Body of pancreas (tissue), 4 donors: Measurements from ENCODE around the gene AMPD3. TPM values are rescaled to one million over a fixed set of nuclear protein-coding genes. Genes with fewer than 3 reads are reported as not detected.

Experiments
- ATAC-seq: fragments of 150-250 bp; one replicate; pipeline ENCODE4 v1.9.1; 2016
- DNase-seq, 4 donors: peaks; one replicate each; pipeline ENCODE4 v3.0.0-alpha.2; 2019
- H3K27ac ChIP-seq, 4 donors: fragments of 200-600 bp; sonication (generic); 1 replicate in 3 of 4; 2 replicates in 1 of 4; pipeline versions ENCODE4 v1.5.1 to v1.6.1; 2016 to 2019; ENCODE audit warnings: mild to moderate bottlenecking in 1 of 4, mixed read lengths in 1 of 4, moderate library complexity in 1 of 4
- H3K27me3 ChIP-seq, 2 donors: fragments of 200-600 bp; sonication (generic); one replicate each; pipeline ENCODE4 v1.6.0; 2016; ENCODE audit warnings: mild to moderate bottlenecking in 1 of 2
- H3K36me3 ChIP-seq, 2 donors: fragments of 200-600 bp; sonication (generic); replicated peaks in 1 of 2; 2 replicates each; pipeline ENCODE4 v1.5.1; 2016; ENCODE audit warnings: low read depth in 2 of 2; ENCODE audit not compliant: insufficient read depth in 1 of 2
- H3K4me1 ChIP-seq: fragments of 200-600 bp; sonication (generic); one replicate; pipeline ENCODE4 v1.6.0; 2016
- H3K4me3 ChIP-seq, 2 donors: fragments of 200-600 bp; sonication (generic); 1 replicate in 1 of 2; 2 replicates in 1 of 2; pipeline ENCODE4 v1.5.1; 2016 to 2019
- H3K9me3 ChIP-seq, 3 donors: fragments of 200-600 bp; sonication (generic); 1 replicate in 2 of 3; 2 replicates in 1 of 3; pipeline ENCODE4 v1.5.1; 2016
- POLR2A ChIP-seq, 3 donors: fragments of 450-650 bp; IDR thresholded peaks; one replicate each; pipeline ENCODE4 v1.6.1; 2016; ENCODE audit warnings: antibody characterized with exemption in 3 of 3, mild to moderate bottlenecking in 2 of 3
- WGBS, 2 donors: methylation state at CpG; one replicate each; pipeline ENCODE4 v1.1.5; 2017; 5-methylcytosine and 5-hydroxymethylcytosine counted together
- intact Hi-C: fragments of 100-400 bp; cut with DNase I; formaldehyde crosslinking; loops from one replicate; pipeline ENCODE4 v1.15.1; 2023
- total RNA-seq, 2 donors: library from RNA; depleted of rRNA; stranded (reverse); fragments of >200 nt; gene quantifications; one replicate each; pipeline ENCODE4 v1.1.0, GENCODE V29; 2016
- TF ChIP-seq, protein P1 (sequence below), 7 experiments: fragments of 450-650 bp in 4 of 7; fragments of 200-600 bp in 3 of 7; sonication (generic) in 3 of 7; IDR thresholded peaks; one replicate each; pipeline ENCODE4 v1.5.1; 2016 to 2019; ENCODE audit warnings: antibody characterized with exemption in 7 of 7

The AMPD3 gene
- total RNA-seq, 2 donors from 2014 or later, result 3.6 to 9.9 TPM

DNA sequence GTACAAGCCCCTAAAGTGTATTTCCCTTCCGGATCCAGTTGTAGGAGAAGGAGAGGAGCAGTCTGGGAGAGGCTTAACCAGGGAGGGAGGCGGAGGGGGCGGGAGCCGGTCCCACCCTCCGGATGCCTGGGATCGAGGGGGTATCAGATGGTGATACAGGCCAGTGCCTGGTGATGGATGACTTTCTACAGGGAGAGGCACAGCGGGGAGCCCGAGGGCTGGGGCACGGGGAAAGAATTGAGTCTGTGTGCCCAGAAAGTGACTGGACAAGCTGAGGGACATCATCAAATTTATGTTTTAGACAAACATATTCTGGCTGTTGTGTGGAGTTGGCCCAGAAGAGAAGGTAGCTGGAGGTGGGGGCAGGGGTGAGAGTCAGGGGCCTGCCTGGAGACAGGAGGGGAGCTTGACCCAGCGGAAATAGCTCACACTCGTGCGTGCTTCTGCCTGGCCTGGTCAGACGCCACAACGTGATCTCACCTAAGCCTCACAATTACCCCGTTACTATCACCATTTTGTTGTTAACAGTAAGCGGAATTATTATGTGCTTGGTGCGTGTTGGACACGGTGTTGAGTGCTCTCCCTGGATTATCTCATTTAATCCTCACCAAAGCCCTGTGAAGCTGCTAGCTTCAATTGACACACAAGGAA lies 42.4 kb downstream of the AMPD3 start:
- H3K27ac ChIP-seq, result no peak overlapping the region
- DNase-seq, result no peak
- no peak for ATAC-seq
- 88 to 89% methylated on average over 18 of the region's 18 CpGs for WGBS, 2 donors
- H3K4me1 ChIP-seq, result no peaks in the 10 kb centered on the region
- intact Hi-C loops, result no loop called here
- no peak overlapping the region for H3K4me3 ChIP-seq
- H3K9me3 ChIP-seq, result no peaks in the 10 kb centered on the region
- H3K27me3 ChIP-seq, result no peaks in the 10 kb centered on the region
- H3K36me3 ChIP-seq, result peaks cover 0 to 6% of the 10 kb centered on the region in 2 donors
- TF ChIP-seq, protein P1, sequence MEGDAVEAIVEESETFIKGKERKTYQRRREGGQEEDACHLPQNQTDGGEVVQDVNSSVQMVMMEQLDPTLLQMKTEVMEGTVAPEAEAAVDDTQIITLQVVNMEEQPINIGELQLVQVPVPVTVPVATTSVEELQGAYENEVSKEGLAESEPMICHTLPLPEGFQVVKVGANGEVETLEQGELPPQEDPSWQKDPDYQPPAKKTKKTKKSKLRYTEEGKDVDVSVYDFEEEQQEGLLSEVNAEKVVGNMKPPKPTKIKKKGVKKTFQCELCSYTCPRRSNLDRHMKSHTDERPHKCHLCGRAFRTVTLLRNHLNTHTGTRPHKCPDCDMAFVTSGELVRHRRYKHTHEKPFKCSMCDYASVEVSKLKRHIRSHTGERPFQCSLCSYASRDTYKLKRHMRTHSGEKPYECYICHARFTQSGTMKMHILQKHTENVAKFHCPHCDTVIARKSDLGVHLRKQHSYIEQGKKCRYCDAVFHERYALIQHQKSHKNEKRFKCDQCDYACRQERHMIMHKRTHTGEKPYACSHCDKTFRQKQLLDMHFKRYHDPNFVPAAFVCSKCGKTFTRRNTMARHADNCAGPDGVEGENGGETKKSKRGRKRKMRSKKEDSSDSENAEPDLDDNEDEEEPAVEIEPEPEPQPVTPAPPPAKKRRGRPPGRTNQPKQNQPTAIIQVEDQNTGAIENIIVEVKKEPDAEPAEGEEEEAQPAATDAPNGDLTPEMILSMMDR (IDR thresholded peaks at IDR 0.05), result no peak
- TF ChIP-seq POLR2A (IDR thresholded peaks at IDR 0.05), result no peak

DNA sequence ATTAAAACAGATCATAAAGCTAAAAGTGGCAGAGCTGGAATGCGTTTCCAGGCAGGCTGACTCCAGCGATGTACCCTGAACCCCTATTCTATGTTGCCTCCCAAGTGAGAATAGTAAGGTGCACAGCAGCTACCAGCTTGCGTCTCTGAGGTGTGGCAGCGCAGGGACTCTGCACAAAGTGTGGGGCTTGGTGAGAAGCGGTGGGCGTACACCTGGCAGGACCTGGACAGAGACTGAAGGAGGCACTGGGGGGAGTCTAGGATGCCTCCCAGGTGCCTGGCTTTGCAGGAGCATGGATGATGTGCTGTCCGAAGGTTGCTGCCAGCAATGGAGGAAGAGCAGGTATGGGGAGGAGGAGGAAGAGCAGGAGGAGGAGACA lies 42.9 kb downstream of the AMPD3 start:
- 90 to 93% methylated on average over 6 to 7 of the region's 7 CpGs for WGBS, 2 donors
- H3K4me1 ChIP-seq, result no peaks in the 10 kb centered on the region
- H3K27ac ChIP-seq, result no peak overlapping the region
- no peak for DNase-seq
- TF ChIP-seq POLR2A (IDR thresholded peaks at IDR 0.05), result no peak
- TF ChIP-seq, protein P1 (IDR thresholded peaks at IDR 0.05), result no peak
- intact Hi-C loops, result no loop called here
- no peaks in the 10 kb centered on the region for H3K9me3 ChIP-seq
- no peaks in the 10 kb centered on the region for H3K27me3 ChIP-seq
- peaks cover 0 to 6% of the 10 kb centered on the region in 2 donors for H3K36me3 ChIP-seq
- no peak overlapping the region for H3K4me3 ChIP-seq
- ATAC-seq, result no peak

DNA sequence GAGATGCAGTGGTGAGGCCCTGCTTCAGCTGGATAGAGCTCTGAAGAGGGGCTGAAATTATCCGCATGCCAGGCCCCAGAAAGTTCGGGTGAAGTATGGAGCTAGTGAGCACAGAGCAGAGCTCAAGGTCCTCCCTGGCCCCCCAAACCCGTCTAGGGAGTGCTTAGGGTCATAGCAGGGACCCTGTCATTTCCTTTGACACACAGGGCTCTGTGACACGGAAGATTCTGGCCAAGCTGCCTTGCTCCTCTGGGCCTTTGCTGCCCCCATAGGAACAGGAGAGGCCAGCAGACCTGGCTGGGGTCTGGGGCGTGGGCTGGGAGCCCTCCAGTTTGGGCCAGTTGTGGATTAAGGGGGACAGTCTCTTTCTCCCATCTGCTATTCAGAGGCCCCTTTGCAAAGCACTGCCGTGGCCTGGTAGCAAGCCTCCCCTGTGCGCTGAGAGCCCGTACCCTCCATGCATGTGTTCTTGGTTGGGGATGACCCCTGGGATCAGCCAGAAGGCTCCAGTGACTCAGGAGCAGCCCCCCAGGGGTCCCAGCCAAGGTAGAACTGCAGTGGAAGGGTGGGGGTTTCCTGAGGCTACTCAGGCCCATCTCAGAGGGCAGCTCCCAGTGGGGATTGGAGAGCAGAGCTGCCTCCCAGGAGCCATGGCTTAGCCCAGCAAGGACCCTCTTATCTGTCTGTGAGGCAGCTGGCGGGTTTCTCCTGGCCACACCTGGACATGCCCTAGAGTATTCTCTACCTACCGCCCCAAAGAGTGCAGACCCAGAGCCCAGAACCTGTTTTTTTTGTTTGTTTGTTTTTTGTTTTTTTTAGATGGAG lies 43.6 kb downstream of the AMPD3 start:
- intact Hi-C loops, result no loop called here
- no peaks in the 10 kb centered on the region for H3K4me1 ChIP-seq
- no peak overlapping the region for H3K27ac ChIP-seq
- no peak overlapping the region for H3K4me3 ChIP-seq
- ATAC-seq (no peak), DNase-seq (no peak)
- no peaks in the 10 kb centered on the region for H3K27me3 ChIP-seq
- H3K36me3 ChIP-seq, result peaks cover 0 to 6% of the 10 kb centered on the region in 2 donors
- TF ChIP-seq POLR2A (IDR thresholded peaks at IDR 0.05), result no peak
- TF ChIP-seq, protein P1 (IDR thresholded peaks at IDR 0.05), result no peak
- H3K9me3 ChIP-seq, result no peaks in the 10 kb centered on the region
- WGBS, 2 donors, result 69 to 77% methylated on average over 5 to 8 of the region's 10 CpGs

DNA sequence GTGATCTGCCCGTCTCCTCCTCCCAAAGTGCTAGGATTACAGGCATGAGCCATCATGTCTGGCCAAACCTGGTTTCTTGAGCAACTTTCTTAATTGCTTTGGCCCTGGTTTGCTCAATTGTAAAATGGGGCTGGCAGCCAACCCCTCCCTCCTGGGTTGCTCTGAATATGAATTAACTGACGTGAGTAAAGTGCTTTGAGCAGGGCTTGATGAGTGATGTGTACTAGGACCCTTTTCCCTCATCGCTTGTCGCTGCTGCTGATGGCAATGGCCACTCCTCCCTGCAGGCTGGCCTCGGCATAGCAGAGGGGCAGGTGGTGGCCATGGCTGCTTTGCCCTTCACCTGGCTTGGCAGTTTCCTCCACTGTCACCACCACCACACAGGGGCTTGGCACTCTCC lies 44.4 kb downstream of the AMPD3 start:
- Histone ChIP-seq H3K4me1 (no peaks in the 10 kb centered on the region), H3K36me3 (peaks cover 0 to 6% of the 10 kb centered on the region in 2 donors), H3K4me3 (no peak overlapping the region), H3K27ac (no peak overlapping the region), H3K9me3 (no peaks in the 10 kb centered on the region), H3K27me3 (no peaks in the 10 kb centered on the region)
- intact Hi-C loops, result no loop called here
- DNase-seq, result no peak
- ATAC-seq, result no peak
- 95 to 99% methylated on average over 5 of the region's 5 CpGs for WGBS, 2 donors
- no peak for TF ChIP-seq POLR2A (IDR thresholded peaks at IDR 0.05)
- TF ChIP-seq, protein P1 (IDR thresholded peaks at IDR 0.05), result no peak
